ENCODE measurements around the gene CDC26.

DNA sequence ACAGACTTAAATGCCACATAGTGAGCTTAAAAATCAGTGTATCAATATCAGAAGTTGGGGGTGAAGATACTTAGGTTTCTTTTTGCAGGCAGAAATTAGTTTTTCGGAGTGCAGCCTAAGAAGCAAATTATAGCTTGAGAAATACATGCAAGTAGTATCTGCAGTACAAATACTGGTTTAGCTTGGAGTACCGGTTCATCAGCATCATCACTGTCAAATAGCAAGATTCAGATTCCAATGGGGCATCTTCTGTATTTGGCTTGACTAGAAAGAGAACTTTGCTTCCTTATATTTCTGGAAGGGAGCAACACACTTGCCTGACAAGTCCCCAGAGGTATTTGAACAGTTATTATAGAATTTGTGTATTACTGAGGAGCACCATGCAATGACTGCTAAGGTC lies 34.2 kb downstream of the CDC26 start:
- no peak for TF ChIP-seq EZH2phosphoT487 (conservative IDR thresholded peaks at IDR 0.05; ENCODE audit: low read length)
- TF ChIP-seq, protein P1, sequence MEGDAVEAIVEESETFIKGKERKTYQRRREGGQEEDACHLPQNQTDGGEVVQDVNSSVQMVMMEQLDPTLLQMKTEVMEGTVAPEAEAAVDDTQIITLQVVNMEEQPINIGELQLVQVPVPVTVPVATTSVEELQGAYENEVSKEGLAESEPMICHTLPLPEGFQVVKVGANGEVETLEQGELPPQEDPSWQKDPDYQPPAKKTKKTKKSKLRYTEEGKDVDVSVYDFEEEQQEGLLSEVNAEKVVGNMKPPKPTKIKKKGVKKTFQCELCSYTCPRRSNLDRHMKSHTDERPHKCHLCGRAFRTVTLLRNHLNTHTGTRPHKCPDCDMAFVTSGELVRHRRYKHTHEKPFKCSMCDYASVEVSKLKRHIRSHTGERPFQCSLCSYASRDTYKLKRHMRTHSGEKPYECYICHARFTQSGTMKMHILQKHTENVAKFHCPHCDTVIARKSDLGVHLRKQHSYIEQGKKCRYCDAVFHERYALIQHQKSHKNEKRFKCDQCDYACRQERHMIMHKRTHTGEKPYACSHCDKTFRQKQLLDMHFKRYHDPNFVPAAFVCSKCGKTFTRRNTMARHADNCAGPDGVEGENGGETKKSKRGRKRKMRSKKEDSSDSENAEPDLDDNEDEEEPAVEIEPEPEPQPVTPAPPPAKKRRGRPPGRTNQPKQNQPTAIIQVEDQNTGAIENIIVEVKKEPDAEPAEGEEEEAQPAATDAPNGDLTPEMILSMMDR (IDR thresholded peaks at IDR 0.05; ENCODE audit: insufficient read depth, low read length, poor library complexity, severe bottlenecking), result no peak

Measured in SU-DHL-6 (cell line).